ENCODE measurements around the gene KRTAP10-9.
"Not testable (repeated sequence)": the region's sequence is repeated elsewhere in the genome, so short reads cannot be mapped to it uniquely, and the experiment has no call there.

The KRTAP10-9 gene

DNA sequence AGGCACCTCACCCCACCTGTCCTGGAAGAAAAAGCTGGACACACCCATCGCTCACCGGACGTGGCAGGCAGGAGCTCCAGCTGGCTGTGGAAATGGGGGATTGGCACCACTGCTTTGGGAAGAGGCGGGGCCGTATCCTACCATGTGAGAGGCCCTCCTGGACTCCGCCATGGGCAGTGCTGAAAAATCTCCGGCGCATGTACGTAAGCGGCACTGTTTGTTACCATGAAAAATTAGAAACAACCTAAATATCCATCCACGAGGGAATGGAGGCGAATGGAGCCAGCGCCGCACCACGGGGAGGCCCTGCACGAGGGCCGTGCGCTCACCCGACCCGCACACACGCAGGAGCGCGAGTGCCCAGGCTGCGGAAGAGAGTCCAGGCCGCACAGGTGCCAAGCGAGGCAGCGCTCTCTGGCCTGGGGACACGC is 11.9 kb upstream of the KRTAP10-9 start:
- DNase-seq (ENCODE audit: low spot score): no peak

DNA sequence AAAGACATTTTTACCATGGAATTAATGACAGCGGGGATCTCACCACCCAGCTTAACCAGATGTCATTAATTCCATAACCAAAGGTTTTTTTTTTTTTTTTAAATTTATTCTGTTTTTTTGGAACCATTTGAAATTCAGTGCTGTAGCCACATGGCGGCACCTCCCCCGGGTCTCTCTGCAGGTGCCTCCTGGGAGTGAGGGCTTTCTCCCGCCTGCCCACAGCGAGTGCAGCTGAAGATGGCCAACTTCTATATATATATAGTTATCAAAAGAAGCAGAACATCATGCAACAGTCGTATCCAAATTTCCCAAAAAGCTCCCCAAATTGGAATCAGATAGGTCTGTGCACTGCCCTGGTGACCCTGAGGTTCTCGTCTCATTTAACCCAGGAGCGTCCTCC is 11.4 kb upstream of the KRTAP10-9 start:
- DNase-seq (ENCODE audit: low spot score): no peak

DNA sequence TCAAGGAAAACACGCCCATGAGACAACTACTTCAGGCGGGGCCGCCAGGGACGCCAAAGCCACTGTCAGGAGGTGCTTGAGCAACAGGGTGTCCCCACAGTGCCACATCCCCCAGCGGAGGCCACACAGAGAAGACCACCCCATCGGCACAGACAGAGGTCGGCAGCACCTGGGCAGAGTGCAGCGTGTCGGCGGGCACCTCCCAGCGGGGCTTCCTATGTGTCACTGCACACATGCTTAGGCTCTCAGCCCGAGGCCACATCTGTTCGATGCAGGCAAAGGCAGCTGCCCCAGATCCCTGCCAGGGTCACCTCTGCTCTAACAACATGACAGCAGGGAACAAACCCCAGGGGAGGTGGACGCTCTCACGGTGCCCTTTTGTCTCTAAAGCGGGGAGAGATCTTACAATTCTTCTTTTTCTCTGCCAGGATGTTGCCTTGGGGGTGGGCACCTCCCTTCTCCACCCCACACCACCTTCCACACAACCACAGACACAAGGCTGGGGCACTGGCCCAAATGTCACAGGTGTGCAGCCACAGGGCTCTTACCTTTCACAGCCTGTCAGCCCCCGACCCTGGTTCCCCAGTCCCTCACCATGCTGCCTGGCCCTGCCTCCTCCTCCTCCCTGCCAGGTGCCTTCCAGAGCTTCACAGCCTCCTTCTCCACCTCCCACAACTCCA is 10.8 kb upstream of the KRTAP10-9 start:
- no peak for DNase-seq (ENCODE audit: low spot score)

DNA sequence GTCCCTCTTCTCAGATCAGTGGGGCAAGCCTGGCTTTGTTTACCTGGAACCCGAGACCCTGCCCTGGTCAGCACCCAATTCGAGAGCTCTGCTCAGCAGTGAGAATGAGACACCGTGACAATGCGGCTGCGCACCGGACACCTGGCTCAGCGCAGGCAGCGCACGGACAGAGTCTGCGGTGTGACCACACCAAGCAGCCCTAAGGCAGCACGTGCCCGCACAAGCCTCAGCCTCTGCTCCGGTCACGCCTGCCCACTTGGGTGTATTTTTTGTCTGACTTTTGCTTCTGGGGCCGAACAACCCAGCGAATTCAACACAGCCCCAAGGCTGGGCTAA is 10.3 kb upstream of the KRTAP10-9 start:
- no peak for DNase-seq (ENCODE audit: low spot score)

DNA sequence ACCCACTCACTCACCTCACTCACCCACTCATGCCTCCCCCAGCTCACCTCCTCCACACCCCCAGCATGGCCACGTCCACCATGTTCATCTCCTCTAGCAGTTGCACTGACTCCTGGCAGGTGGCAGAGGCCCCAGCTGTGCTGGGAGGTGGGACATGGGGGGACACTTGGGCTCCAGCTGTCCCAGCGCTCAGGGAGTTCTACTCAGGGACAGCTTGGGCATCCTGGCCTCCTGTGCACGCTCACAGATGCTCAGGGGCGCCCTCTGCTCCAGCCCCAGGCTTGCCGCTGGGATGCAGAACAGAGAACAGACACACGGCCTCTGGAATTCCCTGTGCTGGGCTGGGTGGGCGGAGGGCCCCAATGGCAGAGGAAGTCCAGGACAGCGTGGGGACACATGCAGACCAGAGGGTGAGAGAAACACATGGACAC is 9.8 kb upstream of the KRTAP10-9 start:
- no peak for DNase-seq (ENCODE audit: low spot score)

DNA sequence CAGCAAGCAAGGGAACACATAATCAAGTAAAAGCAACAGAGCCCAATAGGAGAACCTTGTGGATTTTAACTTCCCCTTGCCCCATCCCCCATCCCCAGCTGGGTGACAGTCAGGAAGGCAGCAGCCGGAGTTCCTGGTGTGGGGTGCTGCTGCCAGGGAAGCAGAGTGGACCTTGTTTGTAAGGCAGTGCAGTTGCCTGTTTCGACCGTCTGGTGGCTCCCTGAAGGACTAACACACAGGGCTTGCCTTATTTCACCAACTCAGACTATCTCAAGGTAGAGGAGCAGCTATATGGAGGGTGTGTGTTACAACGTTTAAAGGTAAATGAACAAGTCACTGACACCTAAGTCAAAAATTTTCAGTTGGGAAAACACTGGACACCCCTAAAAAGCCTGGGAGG is 8.4 kb upstream of the KRTAP10-9 start:
- DNase-seq (ENCODE audit: low spot score): peak; percentile 46

DNA sequence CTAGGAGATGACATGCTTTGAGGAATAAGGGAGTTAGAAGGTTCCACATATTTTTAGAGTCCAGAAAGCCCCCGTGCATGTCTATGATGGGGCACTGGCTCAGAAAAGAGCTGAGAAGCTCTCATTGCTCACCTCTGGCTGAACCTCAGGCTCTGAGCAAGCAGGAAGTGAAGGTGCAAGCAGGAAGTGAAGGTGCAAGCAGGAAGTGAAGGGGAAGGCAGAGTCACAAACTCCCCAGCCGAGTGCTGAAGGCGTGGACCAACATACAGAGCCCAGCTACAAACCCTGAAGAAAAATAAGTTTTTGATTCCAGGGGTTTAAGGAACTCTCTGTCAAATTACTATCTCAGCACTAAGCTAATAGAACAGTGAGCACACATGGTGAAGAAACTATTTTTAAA is 8.0 kb upstream of the KRTAP10-9 start:
- DNase-seq (ENCODE audit: low spot score): no peak

- no peak for DNase-seq (ENCODE audit: low spot score)
Observed at GRCh38 chr21:44619886-44620285, 7.0 kb upstream of the KRTAP10-9 start.

- no peak for DNase-seq (ENCODE audit: low spot score)
Observed at GRCh38 chr21:44623575-44623974, 3.3 kb upstream of the KRTAP10-9 start.

- DNase-seq (ENCODE audit: low spot score): no peak
Observed at GRCh38 chr21:44625756-44626155, 1.1 kb upstream of the KRTAP10-9 start.

DNA sequence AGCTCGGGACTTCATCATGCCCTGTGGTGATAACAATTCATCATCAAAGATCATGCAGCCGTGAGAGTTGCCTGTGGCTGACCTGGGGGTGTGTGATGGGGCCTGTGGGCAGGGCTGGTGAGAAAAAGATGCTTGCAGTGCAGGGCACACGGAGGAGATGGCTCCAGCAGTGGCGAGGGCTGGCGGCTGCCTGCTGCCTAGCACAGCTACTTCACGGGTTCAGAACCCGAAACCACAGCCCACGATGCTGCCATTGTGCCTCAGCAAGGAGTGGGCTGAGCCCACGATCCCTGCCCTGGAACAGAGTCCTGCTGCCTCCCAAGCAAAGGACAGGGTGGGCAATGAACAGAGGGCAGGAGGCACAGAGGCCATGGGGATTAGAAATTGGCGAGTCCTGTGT is 631 bp upstream of the KRTAP10-9 start:
- DNase-seq (ENCODE audit: low spot score): no peak

GRCh38 chr21:44627181-44627822 is 409 bp downstream of the KRTAP10-9 start:
- DNase-seq (ENCODE audit: low spot score): not testable (repeated sequence)

DNA sequence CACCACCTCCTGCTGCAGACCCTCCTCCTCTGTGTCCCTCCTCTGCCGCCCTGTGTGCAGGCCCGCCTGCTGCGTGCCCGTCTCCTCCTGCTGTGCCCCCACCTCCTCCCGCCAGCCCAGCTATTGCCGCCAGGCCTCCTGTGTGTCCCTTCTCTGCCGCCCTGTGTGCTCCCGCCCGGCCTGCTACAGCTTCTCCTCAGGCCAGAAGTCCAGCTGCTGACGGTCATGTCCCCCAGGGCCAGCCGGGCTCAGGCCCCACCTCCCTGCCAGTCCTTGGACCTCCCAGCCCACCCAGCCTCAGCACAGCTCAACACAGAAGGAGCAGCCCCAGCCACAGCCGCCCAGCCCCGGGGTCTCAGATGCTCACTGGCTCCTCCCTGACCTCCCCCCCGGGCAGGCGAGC is 939 bp downstream of the KRTAP10-9 start:
- DNase-seq (ENCODE audit: low spot score): not testable (repeated sequence)

DNA sequence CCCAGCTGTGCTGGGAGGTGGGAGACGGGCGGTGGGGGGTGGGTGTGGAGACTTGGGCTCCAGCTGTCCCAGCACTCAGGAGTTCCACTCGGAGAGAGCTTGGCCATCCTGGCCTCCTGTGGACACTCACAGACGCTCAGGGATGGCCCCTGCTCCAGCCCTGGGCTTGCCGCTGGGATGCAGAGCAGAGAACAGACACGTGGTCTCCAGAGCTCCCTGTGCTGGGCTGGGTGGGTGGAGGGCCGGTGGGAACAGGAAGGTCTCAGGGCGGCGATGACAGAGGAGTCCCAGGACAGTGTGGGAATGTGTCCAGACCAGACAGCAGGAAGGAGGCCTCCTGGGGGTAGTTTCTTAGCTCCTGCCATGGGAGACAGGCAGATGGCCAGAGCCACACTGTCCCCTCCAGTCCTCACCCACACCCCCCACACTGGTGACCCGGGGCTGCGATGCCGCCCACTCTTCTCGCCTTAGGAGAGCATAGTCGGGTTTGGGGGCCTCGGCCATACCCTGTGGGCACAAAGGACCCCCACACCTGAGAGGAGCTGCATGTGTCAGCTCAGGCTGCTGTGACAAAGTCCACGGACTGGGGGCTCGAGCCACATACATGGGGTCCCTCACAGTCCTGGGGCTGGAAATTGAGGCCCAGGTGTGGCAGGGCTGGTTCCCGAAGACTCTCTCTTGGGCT is 2.0 kb downstream of the KRTAP10-9 start:
- no peak for DNase-seq (ENCODE audit: low spot score)

DNA sequence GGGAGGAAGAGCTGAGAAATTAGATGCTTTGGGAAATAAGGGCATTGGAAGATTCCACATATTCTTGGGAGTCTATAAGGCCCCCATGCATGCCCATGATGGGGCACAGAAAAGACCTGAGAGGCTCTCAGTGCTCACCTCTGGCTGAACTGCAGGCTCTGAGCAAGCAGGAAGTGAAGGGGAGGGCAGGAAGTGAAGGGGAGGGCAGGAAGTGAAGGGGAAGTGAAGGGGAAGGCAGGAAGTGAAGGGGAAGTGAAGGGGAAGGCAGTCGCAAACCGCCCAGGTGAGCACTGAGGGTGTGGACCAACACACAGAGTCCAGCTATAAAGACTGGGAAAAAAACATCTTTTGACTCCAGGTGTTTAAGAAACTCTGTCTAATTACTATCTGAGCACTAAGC is 3.5 kb downstream of the KRTAP10-9 start:
- no peak for DNase-seq (ENCODE audit: low spot score)

GRCh38 chr21:44632067-44632466 is 5.2 kb downstream of the KRTAP10-9 start:
- no peak for DNase-seq (ENCODE audit: low spot score)

GRCh38 chr21:44636209-44637017 is 9.5 kb downstream of the KRTAP10-9 start:
- DNase-seq (ENCODE audit: low spot score): no peak

- no peak for DNase-seq (ENCODE audit: low spot score)
Observed at GRCh38 chr21:44637018-44637850, 10.3 kb downstream of the KRTAP10-9 start, which contains the start of gene KRTAP10-10. Gene KRTAP10-10 (plus strand): TSS chr21:44637356. CDS start chr21:44637418, 62 bp downstream.

DNA sequence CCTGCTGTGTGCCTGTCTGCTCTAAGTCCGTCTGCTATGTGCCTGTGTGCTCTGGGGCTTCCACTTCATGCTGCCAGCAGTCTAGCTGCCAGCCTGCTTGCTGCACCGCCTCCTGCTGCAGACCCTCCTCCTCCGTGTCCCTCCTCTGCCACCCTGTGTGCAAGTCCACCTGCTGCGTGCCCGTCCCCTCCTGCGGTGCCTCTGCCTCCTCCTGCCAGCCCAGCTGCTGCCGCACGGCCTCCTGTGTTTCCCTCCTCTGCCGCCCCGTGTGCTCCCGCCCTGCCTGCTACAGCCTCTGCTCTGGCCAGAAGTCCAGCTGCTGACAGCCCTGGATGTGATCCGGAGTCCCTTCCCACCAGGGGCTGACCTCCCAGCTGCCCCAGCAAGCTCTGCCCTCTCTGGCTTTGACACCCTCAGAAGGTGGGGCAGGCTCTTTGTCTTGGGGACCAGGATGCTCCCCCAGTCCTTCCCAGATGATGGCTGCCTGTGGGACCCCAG is 11.0 kb downstream of the KRTAP10-9 start:
- not testable (repeated sequence) for DNase-seq (ENCODE audit: low spot score)

- DNase-seq (ENCODE audit: low spot score): not testable (repeated sequence)
Observed at GRCh38 chr21:44638506-44639330, 11.8 kb downstream of the KRTAP10-9 start.

- no peak for DNase-seq (ENCODE audit: low spot score)
Observed at GRCh38 chr21:44639331-44639655, 12.4 kb downstream of the KRTAP10-9 start.
